ENCODE results near the gene CHMP6. TPM values are rescaled to one million over a fixed set of nuclear protein-coding genes. Genes with fewer than 3 reads are reported as not detected.

Gene CHMP6
- total RNA-seq, 1 donor from 2014 or later = 31.1 TPM

DNA sequence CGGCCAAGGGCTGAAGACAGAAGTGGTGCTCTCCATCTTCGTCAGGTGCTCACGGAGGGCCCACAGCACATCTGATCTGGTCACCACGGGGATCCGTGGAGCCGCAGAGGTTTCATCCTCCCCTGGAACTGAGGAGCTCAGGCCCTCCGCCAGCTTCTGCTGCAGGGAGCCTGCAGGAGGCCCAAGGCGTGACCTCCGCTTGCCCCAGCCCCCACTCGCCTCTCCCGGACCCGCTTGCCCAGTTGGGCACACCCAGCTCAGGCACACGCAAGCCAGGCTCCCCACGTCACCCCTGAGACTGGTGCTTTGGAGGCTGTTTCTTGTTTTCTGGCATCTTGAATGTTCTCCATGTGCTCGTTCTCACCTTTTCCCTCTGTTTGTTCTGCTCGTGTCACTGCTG lies 39.4 kb upstream of the CHMP6 start:
- Mint-ChIP-seq H3K4me3 (ENCODE audit: unreplicated experiment) (no peak overlapping the region), H3K27me3 (ENCODE audit: unreplicated experiment) (no peaks in the 10 kb centered on the region), H3K27ac (ENCODE audit: unreplicated experiment) (no peak overlapping the region), H3K36me3 (ENCODE audit: unreplicated experiment) (peaks cover 11% of the 10 kb centered on the region), H3K9me3 (ENCODE audit: unreplicated experiment) (no peaks in the 10 kb centered on the region), H3K4me1 (ENCODE audit: unreplicated experiment) (peaks cover 10% of the 10 kb centered on the region)
- no peak for DNase-seq (ENCODE audit: extremely low spot score, unreplicated experiment)
- TF ChIP-seq, protein P1, sequence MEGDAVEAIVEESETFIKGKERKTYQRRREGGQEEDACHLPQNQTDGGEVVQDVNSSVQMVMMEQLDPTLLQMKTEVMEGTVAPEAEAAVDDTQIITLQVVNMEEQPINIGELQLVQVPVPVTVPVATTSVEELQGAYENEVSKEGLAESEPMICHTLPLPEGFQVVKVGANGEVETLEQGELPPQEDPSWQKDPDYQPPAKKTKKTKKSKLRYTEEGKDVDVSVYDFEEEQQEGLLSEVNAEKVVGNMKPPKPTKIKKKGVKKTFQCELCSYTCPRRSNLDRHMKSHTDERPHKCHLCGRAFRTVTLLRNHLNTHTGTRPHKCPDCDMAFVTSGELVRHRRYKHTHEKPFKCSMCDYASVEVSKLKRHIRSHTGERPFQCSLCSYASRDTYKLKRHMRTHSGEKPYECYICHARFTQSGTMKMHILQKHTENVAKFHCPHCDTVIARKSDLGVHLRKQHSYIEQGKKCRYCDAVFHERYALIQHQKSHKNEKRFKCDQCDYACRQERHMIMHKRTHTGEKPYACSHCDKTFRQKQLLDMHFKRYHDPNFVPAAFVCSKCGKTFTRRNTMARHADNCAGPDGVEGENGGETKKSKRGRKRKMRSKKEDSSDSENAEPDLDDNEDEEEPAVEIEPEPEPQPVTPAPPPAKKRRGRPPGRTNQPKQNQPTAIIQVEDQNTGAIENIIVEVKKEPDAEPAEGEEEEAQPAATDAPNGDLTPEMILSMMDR (IDR thresholded peaks at IDR 0.05) = no peak

GRCh38 chr17:80953471-80954315 lies 37.9 kb upstream of the CHMP6 start:
- Mint-ChIP-seq H3K9me3 (ENCODE audit: unreplicated experiment) (no peaks in the 10 kb centered on the region), H3K4me1 (ENCODE audit: unreplicated experiment) (peaks cover 12% of the 10 kb centered on the region), H3K4me3 (ENCODE audit: unreplicated experiment) (no peak overlapping the region), H3K27me3 (ENCODE audit: unreplicated experiment) (no peaks in the 10 kb centered on the region), H3K27ac (ENCODE audit: unreplicated experiment) (no peak overlapping the region), H3K36me3 (ENCODE audit: unreplicated experiment) (peaks cover 11% of the 10 kb centered on the region)
- DNase-seq (ENCODE audit: extremely low spot score, unreplicated experiment) = no peak
- TF ChIP-seq, protein P1 (IDR thresholded peaks at IDR 0.05) = no peak

GRCh38 chr17:80955078-80955477 lies 36.6 kb upstream of the CHMP6 start:
- H3K9me3 Mint-ChIP-seq (ENCODE audit: unreplicated experiment) = no peaks in the 10 kb centered on the region
- H3K4me1 Mint-ChIP-seq (ENCODE audit: unreplicated experiment) = peaks cover 19% of the 10 kb centered on the region
- H3K36me3 Mint-ChIP-seq (ENCODE audit: unreplicated experiment) = peaks cover 11% of the 10 kb centered on the region
- no peak overlapping the region for H3K27ac Mint-ChIP-seq (ENCODE audit: unreplicated experiment)
- TF ChIP-seq, protein P1 (IDR thresholded peaks at IDR 0.05) = no peak
- DNase-seq (ENCODE audit: extremely low spot score, unreplicated experiment) = no peak
- no peak overlapping the region for H3K4me3 Mint-ChIP-seq (ENCODE audit: unreplicated experiment)
- no peaks in the 10 kb centered on the region for H3K27me3 Mint-ChIP-seq (ENCODE audit: unreplicated experiment)

GRCh38 chr17:80955671-80956280 lies 35.9 kb upstream of the CHMP6 start:
- no peaks in the 10 kb centered on the region for H3K27me3 Mint-ChIP-seq (ENCODE audit: unreplicated experiment)
- H3K9me3 Mint-ChIP-seq (ENCODE audit: unreplicated experiment) = no peaks in the 10 kb centered on the region

More at GRCh38 chr17:80955671-80956280, 35.9 kb upstream of the CHMP6 start:
- Mint-ChIP-seq H3K4me1 (ENCODE audit: unreplicated experiment) (peaks cover 22% of the 10 kb centered on the region), H3K36me3 (ENCODE audit: unreplicated experiment) (peaks cover 7% of the 10 kb centered on the region), H3K27ac (ENCODE audit: unreplicated experiment) (no peak overlapping the region), H3K4me3 (ENCODE audit: unreplicated experiment) (no peak overlapping the region)
- no peak for DNase-seq (ENCODE audit: extremely low spot score, unreplicated experiment)
- TF ChIP-seq, protein P1 (IDR thresholded peaks at IDR 0.05) = no peak
